Measurements from ENCODE around the gene USP5. TPM values are rescaled to one million over a fixed set of nuclear protein-coding genes. Genes with fewer than 3 reads are reported as not detected.

Gene USP5
- total RNA-seq, 1 experiment from 2014 or later: 308 TPM

- Histone ChIP-seq H3K9me3 (ENCODE audit: insufficient read depth, low read depth) (no peaks in the 10 kb centered on the region), H2AFZ (no peak overlapping the region), H3K36me3 (ENCODE audit: low read depth) (no peaks in the 10 kb centered on the region), H3K27ac (no peak overlapping the region), H3F3A (ENCODE audit: insufficient read depth, low read depth) (no peaks in the 10 kb centered on the region; the same call in 1 of the 2 replicates), H3K9me2 (ENCODE audit: insufficient read depth) (no peaks in the 10 kb centered on the region), H3K27me3 (ENCODE audit: insufficient read depth, low read depth) (peaks cover 90% of the 10 kb centered on the region), H3K4me2 (no peak overlapping the region), H4K20me1 (ENCODE audit: insufficient read depth) (no peaks in the 10 kb centered on the region), H3K4me3 (no peak overlapping the region), H3K4me1 (replicated peaks; ENCODE audit: insufficient read depth) (no peaks in the 10 kb centered on the region; the same call in 1 of the 2 replicates), H3K79me2 (ENCODE audit: low read depth) (no peaks in the 10 kb centered on the region)
- intact Hi-C loops (cut with micrococcal nuclease; ENCODE audit: unreplicated experiment): loop anchor here (2.0 kb wide), 1 partner anchor 207 kb away; no protein-coding TSS in a partner anchor
- ChIA-PET CTCF (interaction anchor here (0.6 to 1.4 kb wide), 2 partner anchors 40 to 70 kb away, joined by 3 to 4 read pairs; partner anchors contain the start of gene MLF2), POLR2A (ENCODE audit: unreplicated experiment) (no interaction called here)
- no peak for TF ChIP-seq CTCF (conservative IDR thresholded peaks at IDR 0.05)
- no peak for TF ChIP-seq EZH2 (IDR thresholded peaks at IDR 0.05; ENCODE audit: low read depth)
- no TSS peak for BruUV-seq (replicated peaks)
- DNase-seq: no peak
Observed at GRCh38 chr12:6823182-6824084, 28.5 kb upstream of the USP5 start.

GRCh38 chr12:6824085-6824775 lies 27.7 kb upstream of the USP5 start:
- H3K4me1 ChIP-seq (replicated peaks; ENCODE audit: insufficient read depth): no peaks in the 10 kb centered on the region; the same call in 1 of the 2 replicates
- H2AFZ ChIP-seq: no peak overlapping the region
- TF ChIP-seq CTCF (conservative IDR thresholded peaks at IDR 0.05) (no peak), EZH2 (IDR thresholded peaks at IDR 0.05; ENCODE audit: low read depth) (no peak)
- no TSS peak for BruUV-seq (replicated peaks)
- no peak overlapping the region for H3K27ac ChIP-seq
- H4K20me1 ChIP-seq (ENCODE audit: insufficient read depth): no peaks in the 10 kb centered on the region
- H3K4me2 ChIP-seq: no peak overlapping the region
- CTCF ChIA-PET: interaction anchor here (0.6 to 1.4 kb wide), 4 partner anchors 12 to 151 kb away, joined by 3 to 7 read pairs (median 4); partner anchors contain the start of gene MLF2
- DNase-seq: no peak
- intact Hi-C loops (cut with micrococcal nuclease; ENCODE audit: unreplicated experiment): loop anchor here (2.0 kb wide), 1 partner anchor 207 kb away; no protein-coding TSS in a partner anchor
- no peaks in the 10 kb centered on the region for H3K79me2 ChIP-seq (ENCODE audit: low read depth)
- no peak overlapping the region for H3K4me3 ChIP-seq
- POLR2A ChIA-PET (ENCODE audit: unreplicated experiment): interaction anchor here (0.6 kb wide), 1 partner anchor 488 kb away, joined by 3 read pairs; no protein-coding TSS in a partner anchor
- no peaks in the 10 kb centered on the region for H3K36me3 ChIP-seq (ENCODE audit: low read depth)
- H3K9me2 ChIP-seq (ENCODE audit: insufficient read depth): no peaks in the 10 kb centered on the region
- no peaks in the 10 kb centered on the region for H3K9me3 ChIP-seq (ENCODE audit: insufficient read depth, low read depth)
- H3F3A ChIP-seq (ENCODE audit: insufficient read depth, low read depth): no peaks in the 10 kb centered on the region; the same call in 1 of the 2 replicates
- peaks cover 97% of the 10 kb centered on the region for H3K27me3 ChIP-seq (ENCODE audit: insufficient read depth, low read depth)

- H3K4me3 ChIP-seq: no peak overlapping the region
Observed at GRCh38 chr12:6824901-6825381, 27.0 kb upstream of the USP5 start.

More at GRCh38 chr12:6824901-6825381, 27.0 kb upstream of the USP5 start:
- ChIA-PET CTCF (interaction anchor here (0.6 to 1.3 kb wide), 6 partner anchors 13 to 152 kb away, joined by 3 to 7 read pairs (median 4); partner anchors contain the start of genes MLF2 and ZNF384), POLR2A (ENCODE audit: unreplicated experiment) (interaction anchor here (0.6 kb wide), 1 partner anchor 488 kb away, joined by 3 read pairs; no protein-coding TSS in a partner anchor)
- H3K27me3 ChIP-seq (ENCODE audit: insufficient read depth, low read depth): peaks cover 97% of the 10 kb centered on the region
- no peaks in the 10 kb centered on the region; the same call in 1 of the 2 replicates for H3F3A ChIP-seq (ENCODE audit: insufficient read depth, low read depth)
- H3K9me3 ChIP-seq (ENCODE audit: insufficient read depth, low read depth): no peaks in the 10 kb centered on the region
- TF ChIP-seq EZH2 (IDR thresholded peaks at IDR 0.05; ENCODE audit: low read depth): no peak
- no peak for TF ChIP-seq CTCF (conservative IDR thresholded peaks at IDR 0.05)
- intact Hi-C loops (cut with micrococcal nuclease; ENCODE audit: unreplicated experiment): loop anchor here (1.0 to 5.0 kb wide), 6 partner anchors 46 to 258 kb away; partner anchors contain the start of genes MLF2, NOP2 and ZNF384
- no peaks in the 10 kb centered on the region for H3K79me2 ChIP-seq (ENCODE audit: low read depth)
- no TSS peak for BruUV-seq (replicated peaks)
- no peaks in the 10 kb centered on the region for H4K20me1 ChIP-seq (ENCODE audit: insufficient read depth)
- no peaks in the 10 kb centered on the region for H3K36me3 ChIP-seq (ENCODE audit: low read depth)
- H3K4me1 ChIP-seq (replicated peaks; ENCODE audit: insufficient read depth): no peaks in the 10 kb centered on the region; the same call in 1 of the 2 replicates
- no peak overlapping the region for H3K4me2 ChIP-seq
- no peaks in the 10 kb centered on the region for H3K9me2 ChIP-seq (ENCODE audit: insufficient read depth)
- no peak overlapping the region for H2AFZ ChIP-seq
- DNase-seq: no peak
- H3K27ac ChIP-seq: no peak overlapping the region
